ENCODE results near the gene ADAD2. TPM values are rescaled to one million over a fixed set of nuclear protein-coding genes. Genes with fewer than 3 reads are reported as not detected.

Gene ADAD2
- total and polyA plus RNA-seq, 2 of the 4 experiments (the other 2 are of a cell fraction) = not detected

GRCh38 chr16:84233748-84234147 lies 42.8 kb downstream of the ADAD2 start:
- BruUV-seq (replicated peaks) = no TSS peak
- Histone ChIP-seq H3K36me3 (ENCODE audit: control insufficient read depth, insufficient read depth, low read length) (no peaks in the 10 kb centered on the region), H3K14ac (replicated peaks; ENCODE audit: low read depth, low read length) (no peak overlapping the region), H3K9ac (ENCODE audit: low read depth, low read length) (no peak overlapping the region), H4K91ac (ENCODE audit: insufficient read depth, low read depth, low read length) (no peak overlapping the region), H2AK9ac (replicated peaks; ENCODE audit: low read depth, low read length, poor library complexity) (no peak overlapping the region), H2BK120ac (ENCODE audit: low read depth, low read length) (no peak overlapping the region), H4K8ac (ENCODE audit: low read depth in 2 of 2, low read length in 2 of 2) (no peak overlapping the region), H4K20me1 (ENCODE audit: insufficient read depth, low read length) (no peaks in the 10 kb centered on the region), H4K5ac (ENCODE audit: low read depth, low read length) (no peak overlapping the region), H3K4me1 (ENCODE audit: control insufficient read depth, insufficient read depth, low read length) (peaks cover under 1% of the 10 kb centered on the region; the same call in 1 of the 2 replicates), H3K4ac (ENCODE audit: low read depth, low read length) (no peak overlapping the region), H3K27ac (ENCODE audit: insufficient read depth, low read length) (no peak overlapping the region), H2AFZ (replicated peaks; ENCODE audit: low read length, poor library complexity) (no peak overlapping the region), H3K79me1 (ENCODE audit: low read depth in 1 of 2, low read length in 2 of 2) (no peaks in the 10 kb centered on the region), H2BK15ac (ENCODE audit: low read depth, low read length) (no peak overlapping the region), H3K4me3 (ENCODE audit: insufficient read depth, low read depth, low read length) (no peak overlapping the region), H3K9me3 (ENCODE audit: control insufficient read depth, insufficient read depth, low read length) (no peaks in the 10 kb centered on the region), H2AK5ac (ENCODE audit: low read depth, low read length) (no peak overlapping the region), H3K27me3 (ENCODE audit: control insufficient read depth, insufficient read depth, low read length) (peaks cover 36% of the 10 kb centered on the region), H3K4me2 (ENCODE audit: low read depth, low read length) (no peak overlapping the region), H2BK20ac (ENCODE audit: low read depth, low read length) (no peak overlapping the region), H3K9me1 (ENCODE audit: insufficient read depth, low read length) (no peaks in the 10 kb centered on the region), H3K18ac (ENCODE audit: low read depth, low read length) (no peak overlapping the region), H3K23ac (ENCODE audit: low read depth, low read length) (no peak overlapping the region), H3K56ac (ENCODE audit: extremely low read depth, insufficient read depth, low read length) (no peak overlapping the region), H2BK5ac (ENCODE audit: low read depth, low read length, poor library complexity, severe bottlenecking) (no peak overlapping the region)
- intact Hi-C loops (cut with micrococcal nuclease) = no loop called here
- CTCF ChIA-PET = no interaction called here
- TF ChIP-seq ELK1 (IDR thresholded peaks at IDR 0.05; ENCODE audit: borderline replicate concordance, low read depth, low read length) = no peak
- WGBS, 2 experiments (ENCODE audit: extremely low coverage in 2 of 2, insufficient read length in 1 of 2) = 100% methylated on average over 1 of the region's 9 CpGs; no CpG with 5 or more reads in 1 of the 2 experiments
- ATAC-seq (ENCODE audit: low read depth) (no peak), DNase-seq (no peak)
- in situ Hi-C loops (cut with MboI; ENCODE audit: low sequenced_read_pairs) = no loop called here
- POLR2A ChIA-PET (ENCODE audit: unreplicated experiment) = no interaction called here
- dilution Hi-C loops (cut with HindIII; ENCODE audit: low sequenced_read_pairs, unreplicated experiment) = no loop called here

All from IMR-90 (cell line).